HG03196 (cell line): ENCODE measurements around the gene TAF11L14.

Experiments
- ATAC-seq: cut with Tn5 transposase; IDR thresholded peaks from one replicate; pipeline ENCODE4 v1.9.1; 2021; ENCODE audit not compliant: unreplicated experiment

The TAF11L14 gene

DNA sequence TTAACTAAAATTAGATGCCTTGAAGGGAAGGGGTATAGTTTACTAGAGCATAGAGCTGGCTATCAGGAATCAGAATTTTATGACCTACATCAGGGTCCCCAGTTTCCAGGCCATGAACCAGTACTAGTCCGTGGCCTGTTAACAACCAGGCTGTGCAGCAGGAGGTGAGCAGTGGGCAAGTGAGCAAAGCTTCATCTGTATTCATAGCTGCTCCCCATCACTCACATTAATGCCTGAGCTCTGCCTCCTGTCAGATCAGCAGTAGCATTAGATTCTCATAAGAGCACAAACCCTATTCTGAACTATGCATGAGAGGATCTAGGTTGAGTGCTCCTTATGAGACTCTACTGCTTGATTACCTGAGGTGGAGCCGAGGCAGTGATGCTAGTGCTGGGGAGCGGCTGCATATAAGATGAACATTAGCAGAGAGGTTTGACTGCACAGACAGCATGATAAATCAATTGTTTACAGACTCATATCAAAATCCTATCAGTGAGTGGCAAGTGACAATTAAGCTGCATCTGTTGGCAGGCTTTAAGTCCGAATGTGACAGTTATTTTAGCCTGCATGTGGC, 44.6 kb downstream of the TAF11L14 start:
- ATAC-seq: no peak

DNA sequence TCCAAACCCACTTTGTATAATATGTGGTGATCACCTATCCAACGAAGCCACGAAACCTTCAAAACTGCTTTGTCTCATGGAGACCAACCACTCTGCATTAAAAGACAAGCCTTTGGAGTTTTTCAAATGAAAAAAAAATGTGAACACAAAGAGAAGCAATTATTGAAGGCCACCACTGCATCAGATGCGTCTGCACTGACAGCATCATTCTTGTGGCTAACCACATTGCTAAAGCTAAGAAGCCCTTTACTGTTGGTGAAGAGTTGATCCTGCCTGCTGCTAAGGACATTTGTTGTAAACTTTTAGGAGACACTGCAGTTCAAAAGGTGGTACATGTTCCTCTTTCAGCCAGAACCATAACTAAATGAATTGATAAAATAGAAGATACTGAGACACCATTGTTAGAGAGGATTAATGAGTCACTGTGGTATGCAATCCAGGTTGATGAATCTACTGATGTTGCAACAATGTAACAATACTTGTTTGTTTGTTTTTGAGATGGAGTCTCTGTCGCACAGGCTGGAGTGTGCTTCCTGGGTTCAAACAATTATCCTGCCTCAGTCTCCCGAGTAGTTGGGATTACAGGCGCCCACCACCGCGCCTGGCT, 45.4 kb downstream of the TAF11L14 start:
- ATAC-seq: no peak

DNA sequence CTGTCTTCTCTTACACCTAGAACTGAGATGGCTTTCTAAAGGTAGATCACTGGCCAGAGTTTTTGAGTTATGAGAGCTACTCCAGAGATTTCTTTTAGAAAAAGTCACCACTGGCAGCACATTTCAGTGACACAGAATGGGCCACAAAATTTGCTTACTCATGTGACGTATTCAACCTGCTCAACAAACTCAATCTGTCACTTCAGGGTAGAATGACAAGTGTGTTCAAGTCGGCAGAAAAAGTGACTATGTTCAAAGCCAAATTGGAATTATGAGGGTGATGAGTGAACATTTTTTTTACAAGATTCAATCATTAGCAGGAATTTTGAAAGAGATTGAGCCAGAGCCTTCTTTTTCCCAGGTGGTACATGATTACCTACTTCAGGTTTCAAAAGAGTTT, 46.5 kb downstream of the TAF11L14 start:
- ATAC-seq: no peak
